NB4 (cell line): ENCODE measurements around the gene HOMER2.

Experiments used
- DNase-seq: peaks from one replicate; pipeline ENCODE4 v3.0.0; 2010; ENCODE audit warnings: low read depth
- H3K4me3 ChIP-seq: one replicate; pipeline ENCODE4 v1.5.1; 2011; ENCODE audit warnings: mild to moderate bottlenecking, low read depth, low read length, moderate library complexity
- MYC ChIP-seq: IDR thresholded peaks from 2 replicates; pipeline ENCODE4 v1.6.1; 2011; ENCODE audit warnings: low read depth, low read length
- POLR2A ChIP-seq: IDR thresholded peaks from 2 replicates; pipeline ENCODE4 v1.6.1; 2011; ENCODE audit warnings: mild to moderate bottlenecking; ENCODE audit not compliant: insufficient read length; ENCODE audit errors: extremely low read depth
- TF ChIP-seq, protein P1 (sequence below): IDR thresholded peaks from one replicate; pipeline ENCODE4 v1.5.1; 2012; ENCODE audit warnings: low read depth, low read length
- TF ChIP-seq, protein P2 (sequence below): IDR thresholded peaks from 2 replicates; pipeline ENCODE4 v1.6.1; 2011; ENCODE audit warnings: low read depth, low read length

Gene HOMER2

DNA sequence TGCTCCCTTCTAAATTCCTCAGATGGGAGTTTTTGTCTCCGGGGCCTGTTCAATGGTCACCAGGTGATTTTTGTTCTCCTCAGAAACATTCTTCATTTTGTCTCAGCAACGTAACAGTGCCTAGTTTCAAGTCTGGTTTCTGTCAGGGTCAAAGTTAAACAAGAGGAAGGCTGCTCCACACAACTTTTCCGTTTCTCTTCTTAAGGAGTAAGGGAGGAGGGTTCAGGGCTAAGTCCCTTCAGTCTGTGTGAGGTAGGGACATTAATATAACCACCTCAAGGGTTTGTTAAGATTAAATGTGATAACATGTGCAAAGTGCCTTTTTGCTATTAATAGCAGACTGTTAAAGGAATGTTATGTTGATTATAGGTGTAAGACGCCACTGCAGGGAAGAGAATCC is 41.8 kb downstream of the HOMER2 start:
- no peak overlapping the region for H3K4me3 ChIP-seq
- TF ChIP-seq, protein P1, sequence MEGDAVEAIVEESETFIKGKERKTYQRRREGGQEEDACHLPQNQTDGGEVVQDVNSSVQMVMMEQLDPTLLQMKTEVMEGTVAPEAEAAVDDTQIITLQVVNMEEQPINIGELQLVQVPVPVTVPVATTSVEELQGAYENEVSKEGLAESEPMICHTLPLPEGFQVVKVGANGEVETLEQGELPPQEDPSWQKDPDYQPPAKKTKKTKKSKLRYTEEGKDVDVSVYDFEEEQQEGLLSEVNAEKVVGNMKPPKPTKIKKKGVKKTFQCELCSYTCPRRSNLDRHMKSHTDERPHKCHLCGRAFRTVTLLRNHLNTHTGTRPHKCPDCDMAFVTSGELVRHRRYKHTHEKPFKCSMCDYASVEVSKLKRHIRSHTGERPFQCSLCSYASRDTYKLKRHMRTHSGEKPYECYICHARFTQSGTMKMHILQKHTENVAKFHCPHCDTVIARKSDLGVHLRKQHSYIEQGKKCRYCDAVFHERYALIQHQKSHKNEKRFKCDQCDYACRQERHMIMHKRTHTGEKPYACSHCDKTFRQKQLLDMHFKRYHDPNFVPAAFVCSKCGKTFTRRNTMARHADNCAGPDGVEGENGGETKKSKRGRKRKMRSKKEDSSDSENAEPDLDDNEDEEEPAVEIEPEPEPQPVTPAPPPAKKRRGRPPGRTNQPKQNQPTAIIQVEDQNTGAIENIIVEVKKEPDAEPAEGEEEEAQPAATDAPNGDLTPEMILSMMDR: no peak
- no peak for TF ChIP-seq MYC
- TF ChIP-seq, protein P2, sequence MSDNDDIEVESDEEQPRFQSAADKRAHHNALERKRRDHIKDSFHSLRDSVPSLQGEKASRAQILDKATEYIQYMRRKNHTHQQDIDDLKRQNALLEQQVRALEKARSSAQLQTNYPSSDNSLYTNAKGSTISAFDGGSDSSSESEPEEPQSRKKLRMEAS: no peak
- no peak for TF ChIP-seq POLR2A
- no peak for DNase-seq

DNA sequence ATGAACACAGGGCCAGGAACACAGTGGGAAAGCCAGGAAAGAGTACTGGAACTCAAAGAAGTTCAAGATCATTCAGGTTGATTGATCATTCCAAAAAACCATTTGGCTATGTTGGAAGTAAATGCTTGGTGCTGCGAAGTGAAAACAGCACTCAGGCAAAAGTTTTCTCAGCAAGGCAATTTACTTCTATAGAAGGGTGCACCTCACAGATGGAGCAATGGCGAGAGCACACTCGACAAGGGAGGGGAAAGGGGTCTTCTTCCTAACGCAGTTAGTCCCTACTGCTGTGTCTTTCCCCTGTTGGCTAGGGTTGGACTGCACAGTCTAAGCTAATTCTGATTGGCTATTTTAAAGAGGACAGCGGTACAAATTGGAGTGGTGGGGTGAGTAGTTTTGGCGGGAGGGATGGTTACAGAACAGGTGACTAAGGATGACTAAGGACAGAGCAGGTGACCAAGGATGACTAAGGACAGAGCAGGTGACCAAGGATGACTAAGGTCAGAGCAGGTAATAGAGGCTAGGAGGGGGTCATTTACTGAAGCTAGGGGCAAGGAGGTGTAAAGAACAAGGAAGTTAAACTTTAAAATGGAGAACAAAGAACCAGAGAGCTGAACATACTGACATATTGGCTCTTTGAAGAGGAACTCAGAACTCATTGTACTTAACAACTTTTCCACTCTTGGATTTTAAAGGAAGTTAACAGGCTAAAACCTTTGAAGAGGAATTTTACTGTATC is 43.3 kb downstream of the HOMER2 start:
- DNase-seq: no peak
- TF ChIP-seq POLR2A (no peak), MYC (no peak)
- TF ChIP-seq, protein P2: no peak
- TF ChIP-seq, protein P1: no peak
- no peak overlapping the region for H3K4me3 ChIP-seq

DNA sequence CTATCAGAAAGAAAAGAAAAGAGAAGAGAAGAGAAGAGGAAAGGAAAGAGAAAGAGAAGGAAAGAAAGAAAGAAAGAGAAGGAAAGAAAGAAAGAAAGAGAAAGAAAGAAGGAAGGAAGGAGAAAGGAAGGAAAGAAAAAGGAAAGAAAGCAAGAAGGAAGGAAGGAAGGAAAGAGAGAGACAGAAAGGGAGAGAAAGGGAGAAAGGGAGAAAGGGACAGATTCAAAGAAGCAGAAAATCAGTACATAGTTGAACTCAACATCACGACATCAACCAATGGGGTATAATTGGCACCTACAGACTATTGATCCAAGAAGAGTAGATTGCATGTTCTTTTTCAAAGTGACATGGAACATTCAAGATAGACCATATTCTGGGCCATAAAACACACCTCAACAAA is 45.2 kb downstream of the HOMER2 start:
- TF ChIP-seq, protein P1: no peak
- TF ChIP-seq, protein P2: no peak
- TF ChIP-seq MYC: no peak
- TF ChIP-seq POLR2A: no peak
- no peak for DNase-seq

DNA sequence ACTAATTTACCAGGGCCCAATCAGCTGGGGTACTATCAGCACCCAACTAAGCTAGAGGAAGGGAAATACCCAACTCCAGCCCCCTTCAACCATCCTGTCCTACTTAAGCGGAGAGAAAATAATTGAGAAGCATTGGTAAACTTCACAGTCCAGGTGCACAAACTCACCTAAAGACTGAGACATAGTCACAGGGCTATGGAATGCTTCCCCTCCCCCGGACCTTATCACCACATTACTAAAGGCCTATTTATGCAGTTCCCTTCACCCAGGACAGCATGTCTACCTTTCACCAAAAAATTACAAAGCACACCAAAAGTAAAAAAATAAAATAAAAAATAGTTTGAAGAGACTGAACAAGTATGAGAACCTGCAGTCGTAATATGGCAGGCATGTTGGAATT is 47.9 kb downstream of the HOMER2 start:
- no peak overlapping the region for H3K4me3 ChIP-seq
- DNase-seq: no peak
- TF ChIP-seq POLR2A: no peak
- TF ChIP-seq, protein P1: no peak

More for the DNA sequence above, 45.2 kb downstream of the HOMER2 start:
- H3K4me3 ChIP-seq: no peak overlapping the region

DNA sequence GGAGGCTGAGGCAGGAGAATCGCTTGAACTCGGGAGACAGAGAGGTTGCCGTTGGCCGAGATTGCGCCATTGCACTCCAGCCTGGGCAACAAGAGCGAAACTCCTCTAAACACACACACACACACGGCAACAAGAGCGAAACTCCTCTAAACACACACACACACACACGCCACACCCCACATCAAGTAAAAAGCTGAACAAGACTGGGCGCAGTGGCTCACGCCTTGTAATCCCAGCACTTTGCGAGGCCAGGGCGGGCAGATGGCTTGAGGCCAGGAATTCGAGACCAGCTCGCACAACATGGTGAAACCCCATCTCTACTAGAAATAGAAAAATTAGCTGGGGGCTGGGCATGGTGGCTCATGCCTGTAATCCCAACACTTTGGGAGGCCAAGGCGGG is 49.0 kb downstream of the HOMER2 start:
- no peak overlapping the region for H3K4me3 ChIP-seq
- TF ChIP-seq, protein P1: no peak
- TF ChIP-seq, protein P2: no peak
- TF ChIP-seq MYC (no peak), POLR2A (no peak)
- no peak for DNase-seq

DNA sequence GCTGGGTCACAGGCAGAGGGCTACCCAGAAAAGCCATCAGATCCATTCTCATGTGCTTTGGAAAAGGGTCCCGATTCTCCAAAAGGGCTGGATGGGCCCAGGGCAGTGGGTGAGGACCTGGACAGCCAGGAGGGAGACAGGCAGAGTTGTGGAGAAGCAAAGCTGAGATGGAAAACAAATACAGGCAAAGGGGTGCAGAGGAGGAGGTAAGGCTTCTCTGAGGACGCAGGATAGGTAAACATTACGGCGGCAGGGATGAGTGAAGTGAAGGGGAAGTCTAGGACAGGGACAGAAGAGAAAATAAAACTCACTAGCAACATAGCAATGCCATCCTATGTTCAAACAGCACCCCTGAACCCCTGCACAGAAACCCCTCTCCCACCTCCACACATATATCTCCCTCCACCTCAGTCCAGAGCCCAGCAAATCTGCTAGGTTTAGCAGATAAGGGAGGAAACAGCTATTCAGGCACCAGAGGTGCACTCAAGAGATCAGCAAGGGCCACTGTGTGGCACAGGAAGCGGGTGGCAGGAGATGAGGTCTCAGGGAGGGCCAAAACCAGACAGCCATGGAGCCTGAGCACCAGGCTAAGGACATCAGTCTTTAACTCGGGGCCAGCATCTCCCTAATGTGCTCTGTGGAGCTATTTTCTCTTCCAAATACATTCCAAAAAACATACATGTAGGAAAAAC is 51.3 kb downstream of the HOMER2 start:
- TF ChIP-seq MYC (no peak), POLR2A (no peak)
- TF ChIP-seq, protein P1: no peak
- TF ChIP-seq, protein P2: no peak
- no peak overlapping the region for H3K4me3 ChIP-seq
- DNase-seq: no peak
